Right lung (tissue), 10 donors: ENCODE results near the gene TRIM51G. TPM values are rescaled to one million over a fixed set of nuclear protein-coding genes. Genes with fewer than 3 reads are reported as not detected.
"Not testable (repeated sequence)": the region's sequence is repeated elsewhere in the genome, so short reads cannot be mapped to it uniquely, and the experiment has no call there.

Source experiments
- DNase-seq, 2 donors: peaks; one replicate each; pipeline ENCODE4 v3.0.0-alpha.2; 2013
- long read RNA-seq, 8 donors: transcript quantifications; one replicate each; lab custom pipeline, GENCODE V29; 2026
- polyA plus RNA-seq, 5 donors: library from polyadenylated mRNA; unstranded; fragments of 120-200 nt; gene quantifications; one replicate each; pipeline versions ENCODE4 v1.2.1 to v1.2.3, GENCODE V29; 2013; ENCODE audit warnings: inconsistent platforms in 1 of 5, low replicate concordance in 1 of 5; ENCODE audit not compliant: insufficient read length in 5 of 5, insufficient read depth in 1 of 5

TRIM51G gene
- polyA plus RNA-seq = not detected
- long read RNA-seq, donor 1 = 0 reads
- long read RNA-seq, donor 2 = 0 reads
- long read RNA-seq, donor 3 = 0 reads
- long read RNA-seq, donor 4 = 0 reads
- long read RNA-seq, donor 5 = 0 reads
- long read RNA-seq, donor 6 = 0 reads
- long read RNA-seq, donor 7 = 0 reads
- long read RNA-seq, donor 8 = 0 reads

GRCh38 chr11:48983785-48984184 lies at the start of gene TRIM51G:
Gene TRIM51G, minus strand, starts transcription at chr11:48983885. Its CDS starts 2,190 bp downstream, at chr11:48981695.
- DNase-seq = not testable (repeated sequence)

- DNase-seq = not testable (repeated sequence)
Measured at GRCh38 chr11:49028523-49028922, 44.8 kb upstream of the TRIM51G start, which contains the start of gene TRIM49B. Gene TRIM49B, plus strand, starts transcription at chr11:49028823. Its CDS starts 2,777 bp downstream, at chr11:49031600.

- DNase-seq = not testable (repeated sequence)
Measured at GRCh38 chr11:48968592-48968991, 15.1 kb downstream of the TRIM51G start.

GRCh38 chr11:48955315-48956049 lies 28.2 kb downstream of the TRIM51G start:
- DNase-seq = not testable (repeated sequence)

GRCh38 chr11:48945796-48946195 lies 37.9 kb downstream of the TRIM51G start:
- DNase-seq = not testable (repeated sequence)

Other genes starting within 250 kb of the TRIM51G start
- not detected for gene TRIM49B, start 44.9 kb upstream of the TRIM51G start, polyA plus RNA-seq
- gene TRIM64C, start 75.2 kb upstream of the TRIM51G start, polyA plus RNA-seq = not detected
- 10 to 100 TPM; 12.4 to 23.8 (median 20.5) TPM for gene FOLH1, start 224.7 kb upstream of the TRIM51G start, polyA plus RNA-seq